Keratinocyte (primary cell): Measurements from ENCODE around the gene ZC3H4. TPM values are rescaled to one million over a fixed set of nuclear protein-coding genes. Genes with fewer than 3 reads are reported as not detected.
"Not testable (repeated sequence)": the region's sequence is repeated elsewhere in the genome, so short reads cannot be mapped to it uniquely, and the experiment has no call there.

Experiments
- DNase-seq: peaks from one replicate; pipeline ENCODE4 v3.0.0-alpha.2; 2011; ENCODE audit warnings: low read depth, missing footprints, low spot score
- FAIRE-seq: peaks from 2 replicates; lab custom pipeline; 2011; peaks lifted over from hg19 to GRCh38; lab: Jason Lieb, UNC
- H2AFZ ChIP-seq: 2 replicates; pipeline ENCODE4 v1.6.0; 2012; ENCODE audit warnings: low read length, control low read depth, inconsistent platforms; ENCODE audit not compliant: control insufficient read depth
- H3K27ac ChIP-seq: 2 replicates; pipeline ENCODE4 v1.5.1; 2011; ENCODE audit warnings: low read length; ENCODE audit not compliant: control insufficient read depth, insufficient read depth
- H3K27me3 ChIP-seq: 3 replicates; pipeline ENCODE4 v1.6.0; 2011; ENCODE audit warnings: low read length; ENCODE audit not compliant: control insufficient read depth, insufficient read depth; ENCODE audit errors: extremely low read depth
- H3K36me3 ChIP-seq, 2 experiments: 2 replicates in 1 of 2; 3 replicates in 1 of 2; pipeline ENCODE4 v1.5.1; 2011; ENCODE audit warnings: low read length in 2 of 2, mild to moderate bottlenecking in 1 of 2; ENCODE audit not compliant: control insufficient read depth in 2 of 2, insufficient read depth in 2 of 2; ENCODE audit errors: extremely low read depth in 1 of 2
- H3K4me1 ChIP-seq: 3 replicates; pipeline ENCODE4 v1.5.1; 2011; ENCODE audit warnings: low read length; ENCODE audit not compliant: control insufficient read depth, insufficient read depth; ENCODE audit errors: extremely low read depth
- H3K4me2 ChIP-seq: 3 replicates; pipeline ENCODE4 v1.6.0; 2011; ENCODE audit warnings: low read depth, low read length; ENCODE audit not compliant: control insufficient read depth, insufficient read depth; ENCODE audit errors: extremely low read depth
- H3K4me3 ChIP-seq, 3 experiments: fragments of 200-600 bp in 1 of 3; sonication (generic) in 1 of 3; 2 replicates in 2 of 3; 3 replicates in 1 of 3; pipeline ENCODE4 v1.5.1; 2011 to 2016; ENCODE audit warnings: low read length in 3 of 3, mild to moderate bottlenecking in 3 of 3, control low read depth in 2 of 3, inconsistent platforms in 1 of 3, low read depth in 1 of 3, mixed read lengths in 1 of 3, mixed run types in 1 of 3, moderate library complexity in 1 of 3; ENCODE audit not compliant: control insufficient read depth in 2 of 3, insufficient read depth in 2 of 3; ENCODE audit errors: extremely low read depth in 1 of 3
- H3K79me2 ChIP-seq: 2 replicates; pipeline ENCODE4 v1.6.0; 2012; ENCODE audit warnings: low read length; ENCODE audit not compliant: control insufficient read depth, insufficient read depth
- H3K9ac ChIP-seq: 3 replicates; pipeline ENCODE4 v1.6.0; 2011; ENCODE audit warnings: low read length; ENCODE audit not compliant: control insufficient read depth, insufficient read depth; ENCODE audit errors: extremely low read depth
- H3K9me1 ChIP-seq: 3 replicates; pipeline ENCODE4 v1.6.0; 2011; ENCODE audit warnings: low read length; ENCODE audit not compliant: control insufficient read depth, insufficient read depth; ENCODE audit errors: extremely low read depth
- H3K9me3 ChIP-seq: 2 replicates; pipeline ENCODE4 v1.5.1; 2012; ENCODE audit warnings: low read depth, low read length; ENCODE audit not compliant: control insufficient read depth
- H4K20me1 ChIP-seq: 3 replicates; pipeline ENCODE4 v1.6.0; 2011; ENCODE audit warnings: low read length; ENCODE audit not compliant: control insufficient read depth, insufficient read depth; ENCODE audit errors: extremely low read depth
- EZH2 ChIP-seq: IDR thresholded peaks from one replicate; pipeline ENCODE4 v1.6.1; 2012; ENCODE audit warnings: inconsistent platforms, mild to moderate bottlenecking, low read length, moderate library complexity
- dilution Hi-C: fragments of 300-500 bp; cut with MboI; formaldehyde crosslinking; loops from one replicate; pipeline ENCODE4 v1.7.0; 2020; ENCODE audit warnings: low sequenced_read_pairs; ENCODE audit not compliant: extremely low pct_ligation_motif_present
- polyA plus RNA-seq, 5 experiments: library from polyadenylated mRNA; depleted of rRNA in 3 of 5; stranded (reverse) in 3 of 5; stranded (forward) in 1 of 5; unstranded in 1 of 5; fragments of >200 nt; gene quantifications; 1 replicate in 1 of 5; 2 replicates in 3 of 5; 3 replicates in 1 of 5; pipeline versions ENCODE4 v1.2.1 to v1.2.3, GENCODE V29; 2011 to 2012; ENCODE audit warnings: missing spikeins in 2 of 5, low read depth in 1 of 5, low replicate concordance in 1 of 5
- TF ChIP-seq, protein P1 (sequence below), 3 experiments: IDR thresholded peaks in 1 of 3; conservative IDR thresholded peaks in 1 of 3; optimal IDR thresholded peaks in 1 of 3; 2 replicates in 2 of 3; 3 replicates in 1 of 3; pipeline versions ENCODE3 to v1.5.1; 2011; ENCODE audit warnings: low read length in 3 of 3, mild to moderate bottlenecking in 3 of 3, moderate library complexity in 2 of 3, control low read depth in 1 of 3, inconsistent platforms in 1 of 3; ENCODE audit not compliant: insufficient read depth in 2 of 3; ENCODE audit errors: extremely low read depth in 1 of 3

The ZC3H4 gene
- polyA plus RNA-seq, 1 donor (not counting 4 experiments of a cell fraction or from before 2014, with no cell fraction given) = 5.6 TPM

DNA sequence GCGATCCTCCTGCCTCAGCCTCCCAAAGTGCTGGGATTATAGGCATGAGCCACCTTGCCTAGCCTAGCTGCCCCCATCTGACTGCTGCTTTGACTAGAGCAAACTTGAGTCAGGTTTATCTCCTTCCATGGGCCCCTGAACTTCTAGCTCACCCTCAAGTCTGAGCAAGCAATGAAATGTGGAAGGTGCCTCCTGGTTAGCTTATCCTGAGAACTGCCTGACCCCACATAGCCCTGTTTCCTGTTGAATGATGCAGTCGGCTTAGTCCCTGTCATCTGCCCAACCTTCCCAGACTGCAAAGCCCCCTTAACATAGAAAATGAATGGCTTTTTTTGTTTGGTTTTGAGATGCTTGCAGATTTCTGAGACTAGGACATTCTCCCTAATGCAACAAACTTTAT lies 56.2 kb downstream of the ZC3H4 start:
- H3K4me2 ChIP-seq = no peak overlapping the region
- FAIRE-seq (no peak), DNase-seq (no peak)
- H3K4me3 ChIP-seq = no peak overlapping the region
- H3K4me1 ChIP-seq = peaks cover 2% of the 10 kb centered on the region
- no peaks in the 10 kb centered on the region for H3K79me2 ChIP-seq
- no peak for TF ChIP-seq EZH2
- TF ChIP-seq, protein P1, sequence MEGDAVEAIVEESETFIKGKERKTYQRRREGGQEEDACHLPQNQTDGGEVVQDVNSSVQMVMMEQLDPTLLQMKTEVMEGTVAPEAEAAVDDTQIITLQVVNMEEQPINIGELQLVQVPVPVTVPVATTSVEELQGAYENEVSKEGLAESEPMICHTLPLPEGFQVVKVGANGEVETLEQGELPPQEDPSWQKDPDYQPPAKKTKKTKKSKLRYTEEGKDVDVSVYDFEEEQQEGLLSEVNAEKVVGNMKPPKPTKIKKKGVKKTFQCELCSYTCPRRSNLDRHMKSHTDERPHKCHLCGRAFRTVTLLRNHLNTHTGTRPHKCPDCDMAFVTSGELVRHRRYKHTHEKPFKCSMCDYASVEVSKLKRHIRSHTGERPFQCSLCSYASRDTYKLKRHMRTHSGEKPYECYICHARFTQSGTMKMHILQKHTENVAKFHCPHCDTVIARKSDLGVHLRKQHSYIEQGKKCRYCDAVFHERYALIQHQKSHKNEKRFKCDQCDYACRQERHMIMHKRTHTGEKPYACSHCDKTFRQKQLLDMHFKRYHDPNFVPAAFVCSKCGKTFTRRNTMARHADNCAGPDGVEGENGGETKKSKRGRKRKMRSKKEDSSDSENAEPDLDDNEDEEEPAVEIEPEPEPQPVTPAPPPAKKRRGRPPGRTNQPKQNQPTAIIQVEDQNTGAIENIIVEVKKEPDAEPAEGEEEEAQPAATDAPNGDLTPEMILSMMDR (optimal IDR thresholded peaks at IDR 0.05 in 1 of 3, IDR thresholded peaks at IDR 0.05 in 1 of 3, conservative IDR thresholded peaks at IDR 0.05 in 1 of 3; ENCODE audit: extremely low read depth in 1 of 3, insufficient read depth in 2 of 3, low read length in 3 of 3) = no peak
- no peaks in the 10 kb centered on the region for H4K20me1 ChIP-seq
- no peak overlapping the region for H2AFZ ChIP-seq
- dilution Hi-C loops = no loop called here
- H3K9ac ChIP-seq = no peak overlapping the region
- H3K9me3 ChIP-seq = no peaks in the 10 kb centered on the region
- no peaks in the 10 kb centered on the region for H3K27me3 ChIP-seq
- no peak overlapping the region for H3K27ac ChIP-seq
- H3K36me3 ChIP-seq = no peaks in the 10 kb centered on the region
- no peaks in the 10 kb centered on the region for H3K9me1 ChIP-seq

DNA sequence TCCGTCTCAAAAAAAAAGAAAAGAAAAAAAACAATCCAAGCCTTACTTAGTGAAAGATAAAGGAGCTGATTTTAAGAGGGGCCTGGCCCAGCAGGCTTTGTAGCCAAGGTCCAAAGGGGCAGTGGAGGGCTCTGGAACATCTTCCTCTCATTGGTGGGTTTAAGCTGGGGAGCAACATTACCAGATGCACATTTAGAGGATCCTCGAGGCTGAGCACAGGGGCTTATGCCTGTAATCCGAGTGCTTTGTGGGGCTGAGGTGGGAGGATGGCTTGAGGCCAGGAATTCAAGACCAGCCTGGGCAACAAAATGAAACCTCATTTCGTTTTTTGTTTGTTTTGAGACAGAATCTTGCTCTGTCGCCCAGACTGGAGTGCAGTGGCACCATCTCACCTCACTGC lies 57.2 kb downstream of the ZC3H4 start:
- Histone ChIP-seq H3K9me1 (no peaks in the 10 kb centered on the region), H2AFZ (no peak overlapping the region), H3K4me3 (no peak overlapping the region), H4K20me1 (no peaks in the 10 kb centered on the region), H3K4me2 (no peak overlapping the region), H3K4me1 (no peaks in the 10 kb centered on the region), H3K36me3 (no peaks in the 10 kb centered on the region), H3K9ac (no peak overlapping the region), H3K27me3 (no peaks in the 10 kb centered on the region), H3K27ac (no peak overlapping the region), H3K9me3 (no peaks in the 10 kb centered on the region), H3K79me2 (no peaks in the 10 kb centered on the region)
- DNase-seq (no peak), FAIRE-seq (no peak)
- dilution Hi-C loops = no loop called here
- no peak for TF ChIP-seq EZH2
- TF ChIP-seq, protein P1 (optimal IDR thresholded peaks at IDR 0.05 in 1 of 3, IDR thresholded peaks at IDR 0.05 in 1 of 3, conservative IDR thresholded peaks at IDR 0.05 in 1 of 3; ENCODE audit: extremely low read depth in 1 of 3, insufficient read depth in 2 of 3, low read length in 3 of 3) = no peak

DNA sequence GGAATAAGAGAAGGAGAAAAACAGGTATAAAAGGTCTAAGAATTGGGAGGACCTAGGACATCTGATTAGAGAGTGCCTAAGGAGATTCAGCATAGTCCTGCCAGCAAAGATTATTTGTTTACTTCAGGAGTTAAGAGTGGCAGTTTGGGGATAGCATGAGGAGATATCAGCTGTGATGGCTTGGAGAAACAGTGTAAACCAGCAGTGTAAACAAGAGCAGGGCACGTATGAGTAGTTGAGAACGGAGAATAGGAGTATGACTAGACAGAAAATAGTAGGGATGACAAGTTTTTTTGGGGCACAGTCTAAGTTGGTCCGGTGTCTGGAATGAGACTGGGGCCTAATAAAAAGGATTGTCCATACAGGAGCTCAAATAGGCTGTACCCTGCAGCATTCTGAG lies 63.0 kb downstream of the ZC3H4 start:
- FAIRE-seq, H3K9me1 ChIP-seq: not testable (repeated sequence)

More for the DNA sequence above, 63.0 kb downstream of the ZC3H4 start:
- H3K27ac ChIP-seq, H3K36me3 ChIP-seq, H3K4me3 ChIP-seq, H3K4me1 ChIP-seq, H3K9me3 ChIP-seq, H3K79me2 ChIP-seq, H4K20me1 ChIP-seq, H3K4me2 ChIP-seq, DNase-seq, H2AFZ ChIP-seq, H3K27me3 ChIP-seq, dilution Hi-C loops, H3K9ac ChIP-seq: not testable (repeated sequence)
